B cell (primary cell): ENCODE measurements around the gene TCN2.

Experiments used
- EZH2 ChIP-seq: IDR thresholded peaks from 2 replicates; pipeline ENCODE4 v1.6.1; 2012; ENCODE audit warnings: borderline replicate concordance, low read depth, mild to moderate bottlenecking, moderate library complexity, low read length; ENCODE audit not compliant: insufficient read depth, poor library complexity, severe bottlenecking
- TF ChIP-seq, protein P1 (sequence below): fragments of 200-600 bp; IDR thresholded peaks from one replicate; pipeline ENCODE4 v1.8.0; 2022; ENCODE audit warnings: antibody characterized with exemption, mild to moderate bottlenecking

DNA sequence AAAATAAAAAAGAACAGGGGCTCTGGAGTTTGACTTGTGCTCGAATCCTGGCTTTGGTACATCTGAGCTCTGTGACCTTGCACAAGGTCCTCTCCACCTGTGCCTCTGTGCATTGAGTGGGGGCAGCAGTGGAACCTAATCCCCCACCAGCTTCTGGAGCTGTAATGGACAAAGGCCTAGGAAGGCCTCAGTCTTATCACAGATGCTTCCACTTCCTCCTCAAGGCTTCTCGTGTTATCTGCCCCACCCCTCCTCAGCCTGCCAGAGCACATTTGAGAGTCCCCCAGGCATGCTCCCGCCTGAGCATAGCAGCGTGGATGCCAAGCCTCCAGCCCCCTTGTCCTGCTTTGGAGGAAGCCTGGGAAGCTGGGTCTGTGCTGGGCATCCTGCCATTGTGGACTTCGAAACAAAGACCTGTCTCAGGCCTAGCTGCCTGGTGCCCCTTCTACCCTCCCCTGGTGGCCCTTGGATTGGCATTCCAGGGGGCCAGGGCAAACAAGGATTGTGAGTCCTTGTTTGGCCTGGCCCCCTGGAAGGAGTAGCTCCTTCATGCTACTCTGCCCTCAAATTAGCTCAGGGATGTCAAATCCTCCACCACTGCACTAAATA is 43.6 kb downstream of the TCN2 start:
- TF ChIP-seq EZH2 = no peak
- TF ChIP-seq, protein P1, sequence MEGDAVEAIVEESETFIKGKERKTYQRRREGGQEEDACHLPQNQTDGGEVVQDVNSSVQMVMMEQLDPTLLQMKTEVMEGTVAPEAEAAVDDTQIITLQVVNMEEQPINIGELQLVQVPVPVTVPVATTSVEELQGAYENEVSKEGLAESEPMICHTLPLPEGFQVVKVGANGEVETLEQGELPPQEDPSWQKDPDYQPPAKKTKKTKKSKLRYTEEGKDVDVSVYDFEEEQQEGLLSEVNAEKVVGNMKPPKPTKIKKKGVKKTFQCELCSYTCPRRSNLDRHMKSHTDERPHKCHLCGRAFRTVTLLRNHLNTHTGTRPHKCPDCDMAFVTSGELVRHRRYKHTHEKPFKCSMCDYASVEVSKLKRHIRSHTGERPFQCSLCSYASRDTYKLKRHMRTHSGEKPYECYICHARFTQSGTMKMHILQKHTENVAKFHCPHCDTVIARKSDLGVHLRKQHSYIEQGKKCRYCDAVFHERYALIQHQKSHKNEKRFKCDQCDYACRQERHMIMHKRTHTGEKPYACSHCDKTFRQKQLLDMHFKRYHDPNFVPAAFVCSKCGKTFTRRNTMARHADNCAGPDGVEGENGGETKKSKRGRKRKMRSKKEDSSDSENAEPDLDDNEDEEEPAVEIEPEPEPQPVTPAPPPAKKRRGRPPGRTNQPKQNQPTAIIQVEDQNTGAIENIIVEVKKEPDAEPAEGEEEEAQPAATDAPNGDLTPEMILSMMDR = no peak
